Measurements from ENCODE around the gene CLPTM1.
A peak's percentile ranks its signal among the peaks of the same experiment; 100 is the strongest.

CLPTM1 gene

GRCh38 chr19:44972802-44973201 lies 17.6 kb downstream of the CLPTM1 start:
- no peak overlapping the region for H3K27ac Mint-ChIP-seq
- H3K4me3 Mint-ChIP-seq = no peak overlapping the region
- peaks cover 75% of the 10 kb centered on the region for H3K36me3 Mint-ChIP-seq (ENCODE audit: insufficient read depth)
- no peak for DNase-seq
- H3K9me3 Mint-ChIP-seq = no peaks in the 10 kb centered on the region
- H3K27me3 Mint-ChIP-seq = no peaks in the 10 kb centered on the region
- H3K4me1 Mint-ChIP-seq (ENCODE audit: low read depth in 2 of 2) = peaks cover 7 to 9% of the 10 kb centered on the region in 2 donors
- no peak for ATAC-seq (replicated peaks)

GRCh38 chr19:44973982-44974735 lies 19.0 kb downstream of the CLPTM1 start:
- Mint-ChIP-seq H3K4me1 (ENCODE audit: low read depth in 2 of 2) (peaks cover 0 to 3% of the 10 kb centered on the region in 2 donors), H3K27me3 (no peaks in the 10 kb centered on the region), H3K4me3 (no peak overlapping the region), H3K36me3 (ENCODE audit: insufficient read depth) (peaks cover 83% of the 10 kb centered on the region), H3K27ac (peak overlapping the region in 1 of 2 donors; percentile 65), H3K9me3 (no peaks in the 10 kb centered on the region)
- DNase-seq (no peak), ATAC-seq (replicated peaks) (no peak)

DNA sequence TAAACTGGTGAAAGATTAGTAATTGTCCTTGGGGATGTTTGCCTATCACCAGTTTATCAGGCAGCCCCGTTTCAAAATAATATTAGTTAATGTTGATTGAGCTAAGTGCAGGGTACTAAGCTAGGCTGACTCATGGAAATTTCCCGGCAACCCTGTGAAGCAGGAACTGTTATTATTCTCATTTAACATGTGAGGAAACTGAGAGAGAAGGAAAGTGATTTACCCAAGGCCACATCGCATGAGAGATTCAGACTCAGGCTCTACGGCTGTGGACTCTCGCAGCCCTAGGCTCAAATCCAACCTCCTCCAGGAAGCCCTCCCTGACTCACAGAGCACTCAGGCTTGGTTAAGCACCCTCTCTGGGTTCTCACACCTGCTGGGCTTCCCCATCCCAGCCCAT lies 19.7 kb downstream of the CLPTM1 start:
- H3K4me3 Mint-ChIP-seq = no peak overlapping the region
- ATAC-seq (replicated peaks) = no peak
- H3K27me3 Mint-ChIP-seq = no peaks in the 10 kb centered on the region
- H3K4me1 Mint-ChIP-seq (ENCODE audit: low read depth in 2 of 2) = peaks cover 0 to 2% of the 10 kb centered on the region in 2 donors
- no peaks in the 10 kb centered on the region for H3K9me3 Mint-ChIP-seq
- DNase-seq = no peak
- H3K27ac Mint-ChIP-seq = no peak overlapping the region
- H3K36me3 Mint-ChIP-seq (ENCODE audit: insufficient read depth) = peaks cover 87% of the 10 kb centered on the region

GRCh38 chr19:44975444-44975843 lies 20.3 kb downstream of the CLPTM1 start:
- Mint-ChIP-seq H3K4me1 (ENCODE audit: low read depth in 2 of 2) (no peaks in the 10 kb centered on the region), H3K27me3 (no peaks in the 10 kb centered on the region), H3K27ac (no peak overlapping the region), H3K4me3 (no peak overlapping the region), H3K36me3 (ENCODE audit: insufficient read depth) (peaks cover 88% of the 10 kb centered on the region), H3K9me3 (no peaks in the 10 kb centered on the region)
- no peak for DNase-seq
- ATAC-seq (replicated peaks) = no peak

DNA sequence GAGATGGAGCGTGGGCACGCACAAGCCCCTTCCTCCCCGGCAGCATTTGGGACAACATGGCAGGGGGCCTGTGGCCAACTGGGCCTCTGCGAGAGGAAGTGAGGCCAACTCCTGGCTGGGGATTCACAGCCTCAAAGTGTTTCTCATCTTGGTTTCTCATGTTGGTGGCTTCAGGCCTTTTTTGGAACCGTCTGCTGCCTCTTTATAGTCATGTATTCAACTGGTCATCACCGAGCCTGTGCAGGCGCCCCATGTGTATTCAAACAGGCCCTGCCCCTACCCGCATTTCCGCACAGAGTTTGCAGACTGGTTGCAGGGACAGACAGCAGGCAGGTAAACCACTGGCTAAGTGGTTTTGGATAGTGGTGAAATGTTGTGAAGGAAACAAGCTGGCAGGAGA lies 28.8 kb downstream of the CLPTM1 start:
- H3K27ac Mint-ChIP-seq = peak overlapping the region in 1 of 2 donors; percentile 65
- no peak for DNase-seq
- H3K36me3 Mint-ChIP-seq (ENCODE audit: insufficient read depth) = peaks cover 59% of the 10 kb centered on the region
- no peak overlapping the region for H3K4me3 Mint-ChIP-seq
- peaks cover 2% of the 10 kb centered on the region in 2 donors for H3K4me1 Mint-ChIP-seq (ENCODE audit: low read depth in 2 of 2)
- H3K9me3 Mint-ChIP-seq = no peaks in the 10 kb centered on the region
- H3K27me3 Mint-ChIP-seq = no peaks in the 10 kb centered on the region
- ATAC-seq (replicated peaks) = no peak

DNA sequence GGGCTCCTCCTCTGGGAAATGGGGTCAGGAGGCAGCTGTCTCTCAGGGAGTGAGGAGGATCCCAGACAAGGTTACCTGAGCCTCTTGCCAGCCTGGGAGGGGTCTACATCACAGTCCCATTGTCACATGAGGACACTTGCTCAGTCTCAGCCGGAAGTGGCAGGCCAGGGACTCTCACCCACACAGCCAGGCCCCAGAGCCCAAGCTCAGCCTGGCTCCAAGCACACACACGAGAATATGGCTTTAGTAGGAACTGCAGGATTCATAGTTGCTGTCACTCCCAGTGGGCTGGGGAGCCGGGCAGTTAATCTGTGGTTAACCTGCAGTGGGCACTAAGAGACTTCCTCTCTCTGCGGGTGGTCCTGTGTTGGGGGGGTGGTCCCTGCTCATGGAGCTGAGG lies 30.3 kb downstream of the CLPTM1 start:
- Mint-ChIP-seq H3K36me3 (ENCODE audit: insufficient read depth) (peaks cover 51% of the 10 kb centered on the region), H3K4me3 (no peak overlapping the region), H3K27ac (peak overlapping the region; percentile 59 to 77), H3K9me3 (no peaks in the 10 kb centered on the region), H3K4me1 (ENCODE audit: low read depth in 2 of 2) (peaks cover 2 to 5% of the 10 kb centered on the region in 2 donors), H3K27me3 (no peaks in the 10 kb centered on the region)
- no peak for DNase-seq
- no peak for ATAC-seq (replicated peaks)

GRCh38 chr19:44986389-44986788 lies 31.2 kb downstream of the CLPTM1 start:
- Mint-ChIP-seq H3K9me3 (no peaks in the 10 kb centered on the region), H3K27ac (peak overlapping the region; percentile 59 to 77), H3K27me3 (no peaks in the 10 kb centered on the region), H3K4me3 (no peak overlapping the region), H3K36me3 (ENCODE audit: insufficient read depth) (peaks cover 47% of the 10 kb centered on the region), H3K4me1 (ENCODE audit: low read depth in 2 of 2) (peaks cover 2 to 5% of the 10 kb centered on the region in 2 donors)
- DNase-seq (no peak), ATAC-seq (replicated peaks) (no peak)

GRCh38 chr19:44987148-44987675 lies 32.0 kb downstream of the CLPTM1 start:
- peaks cover 44% of the 10 kb centered on the region for H3K36me3 Mint-ChIP-seq (ENCODE audit: insufficient read depth)
- ATAC-seq (replicated peaks) (no peak), DNase-seq (no peak)
- H3K4me1 Mint-ChIP-seq (ENCODE audit: low read depth in 2 of 2) = peaks cover 2 to 5% of the 10 kb centered on the region in 2 donors
- H3K27me3 Mint-ChIP-seq = no peaks in the 10 kb centered on the region
- H3K4me3 Mint-ChIP-seq = no peak overlapping the region
- peak overlapping the region in 1 of 2 donors; percentile 59 for H3K27ac Mint-ChIP-seq
- no peaks in the 10 kb centered on the region for H3K9me3 Mint-ChIP-seq

- DNase-seq (no peak), ATAC-seq (replicated peaks) (no peak)
- Mint-ChIP-seq H3K4me3 (no peak overlapping the region), H3K27ac (no peak overlapping the region), H3K9me3 (no peaks in the 10 kb centered on the region), H3K4me1 (ENCODE audit: low read depth in 2 of 2) (peaks cover 2 to 5% of the 10 kb centered on the region in 2 donors), H3K36me3 (ENCODE audit: insufficient read depth) (peaks cover 35% of the 10 kb centered on the region), H3K27me3 (no peaks in the 10 kb centered on the region)
These were observed 33.1 kb downstream of the CLPTM1 start for GRCh38 chr19:44988273-44988672.

DNA sequence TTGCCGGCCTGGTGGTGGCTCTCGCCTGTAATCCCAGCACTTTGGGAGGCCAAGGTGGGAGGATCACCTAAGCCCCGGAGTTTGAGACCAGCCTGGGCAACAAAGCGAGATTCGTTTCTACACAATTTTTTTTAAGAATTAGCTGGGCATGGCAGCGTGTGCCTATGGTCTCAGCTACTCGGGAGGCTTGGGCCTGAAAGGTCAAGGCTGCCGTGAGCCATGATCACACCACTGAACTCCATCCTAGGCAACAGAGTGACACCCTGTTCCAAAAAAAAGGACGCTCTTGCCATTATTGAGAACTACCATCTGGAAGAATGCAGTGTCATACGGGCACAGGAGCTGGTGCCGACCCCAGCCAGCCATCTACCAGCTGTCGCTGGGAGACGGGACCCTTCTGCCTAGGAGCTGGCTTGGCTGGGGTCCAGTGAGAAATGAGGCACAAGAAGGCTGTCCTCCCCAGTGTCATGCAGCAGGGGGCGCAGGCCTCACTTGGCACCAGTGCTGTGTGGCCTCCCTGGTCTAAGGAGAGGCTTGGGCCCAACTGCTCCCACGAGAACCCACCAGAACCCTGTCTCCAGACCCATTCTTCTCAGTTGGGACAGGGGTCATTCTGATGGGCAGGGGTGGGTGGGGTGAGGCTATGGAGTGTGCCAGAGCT lies 33.8 kb downstream of the CLPTM1 start:
- Mint-ChIP-seq H3K9me3 (no peaks in the 10 kb centered on the region), H3K4me1 (ENCODE audit: low read depth in 2 of 2) (peaks cover 2 to 5% of the 10 kb centered on the region in 2 donors), H3K27ac (peak overlapping the region in 1 of 2 donors; percentile 55), H3K27me3 (no peaks in the 10 kb centered on the region), H3K36me3 (ENCODE audit: insufficient read depth) (peaks cover 30% of the 10 kb centered on the region), H3K4me3 (no peak overlapping the region)
- peak; percentile 90 for ATAC-seq (replicated peaks)
- peak; percentile 59 to 70 (median 60) for DNase-seq

- H3K4me1 Mint-ChIP-seq (ENCODE audit: low read depth in 2 of 2) = peaks cover 2 to 5% of the 10 kb centered on the region in 2 donors
- H3K27ac Mint-ChIP-seq = no peak overlapping the region
- DNase-seq (no peak), ATAC-seq (replicated peaks) (no peak)
- H3K4me3 Mint-ChIP-seq = no peak overlapping the region
- H3K9me3 Mint-ChIP-seq = no peaks in the 10 kb centered on the region
- H3K36me3 Mint-ChIP-seq (ENCODE audit: insufficient read depth) = peaks cover 27% of the 10 kb centered on the region
- no peaks in the 10 kb centered on the region for H3K27me3 Mint-ChIP-seq
These were observed 35.3 kb downstream of the CLPTM1 start for GRCh38 chr19:44990459-44990858.

GRCh38 chr19:44990966-44991365 lies 35.8 kb downstream of the CLPTM1 start:
- H3K4me1 Mint-ChIP-seq (ENCODE audit: low read depth in 2 of 2) = peaks cover 2 to 5% of the 10 kb centered on the region in 2 donors
- H3K27me3 Mint-ChIP-seq = no peaks in the 10 kb centered on the region
- ATAC-seq (replicated peaks) = no peak
- H3K36me3 Mint-ChIP-seq (ENCODE audit: insufficient read depth) = peaks cover 27% of the 10 kb centered on the region
- no peak overlapping the region for H3K4me3 Mint-ChIP-seq
- peak overlapping the region in 1 of 2 donors; percentile 82 for H3K27ac Mint-ChIP-seq
- H3K9me3 Mint-ChIP-seq = no peaks in the 10 kb centered on the region
- no peak for DNase-seq

GRCh38 chr19:44992336-44993163 lies 37.4 kb downstream of the CLPTM1 start:
- DNase-seq = no peak
- no peak for ATAC-seq (replicated peaks)
- H3K9me3 Mint-ChIP-seq = no peaks in the 10 kb centered on the region
- H3K4me3 Mint-ChIP-seq = no peak overlapping the region
- H3K27ac Mint-ChIP-seq = peak overlapping the region; percentile 56 to 82
- H3K36me3 Mint-ChIP-seq (ENCODE audit: insufficient read depth) = peaks cover 19% of the 10 kb centered on the region
- H3K4me1 Mint-ChIP-seq (ENCODE audit: low read depth in 2 of 2) = peaks cover 2 to 5% of the 10 kb centered on the region in 2 donors
- no peaks in the 10 kb centered on the region for H3K27me3 Mint-ChIP-seq
